Muscle layer of colon (tissue), 2 donors: ENCODE results near the gene RC3H1.
"Not testable (repeated sequence)": the region's sequence is repeated elsewhere in the genome, so short reads cannot be mapped to it uniquely, and the experiment has no call there.

Source experiments
- H3K27ac ChIP-seq: one replicate; pipeline ENCODE4 v1.7.0; 2013; ENCODE audit warnings: low read depth, mild to moderate bottlenecking, low read length, moderate library complexity
- H3K27me3 ChIP-seq, 2 donors: one replicate each; pipeline ENCODE4 v1.7.0; 2013; ENCODE audit warnings: low read length in 2 of 2, mild to moderate bottlenecking in 2 of 2; ENCODE audit not compliant: insufficient read depth in 2 of 2, control insufficient read depth in 1 of 2
- H3K36me3 ChIP-seq: one replicate; pipeline ENCODE4 v1.7.0; 2013; ENCODE audit warnings: mild to moderate bottlenecking, low read length; ENCODE audit not compliant: insufficient read depth
- H3K4me1 ChIP-seq: one replicate; pipeline ENCODE4 v1.7.0; 2013; ENCODE audit warnings: mild to moderate bottlenecking, low read length; ENCODE audit not compliant: insufficient read depth
- H3K4me3 ChIP-seq, 2 donors: one replicate each; pipeline ENCODE4 v1.7.0; 2013; ENCODE audit warnings: low read length in 2 of 2, low read depth in 1 of 2, mild to moderate bottlenecking in 1 of 2, moderate library complexity in 1 of 2
- H3K9ac ChIP-seq: one replicate; pipeline ENCODE4 v1.7.0; 2013; ENCODE audit warnings: low read length
- H3K9me3 ChIP-seq: one replicate; pipeline ENCODE4 v1.7.0; 2013; ENCODE audit warnings: mild to moderate bottlenecking, low read length
- donor health status: abdominal sarcoma.
- donor health status: Adenocarcinoma of cecum.

RC3H1 gene

GRCh38 chr1:173996995-173997394, 25.2 kb downstream of the RC3H1 start:
- Histone ChIP-seq H3K4me3 (no peak overlapping the region), H3K9me3 (no peaks in the 10 kb centered on the region), H3K9ac (no peak overlapping the region), H3K4me1 (peaks cover 13% of the 10 kb centered on the region), H3K36me3 (peaks cover 7% of the 10 kb centered on the region), H3K27ac (no peak overlapping the region), H3K27me3 (no peaks in the 10 kb centered on the region)

- peaks cover 14% of the 10 kb centered on the region for H3K36me3 ChIP-seq
These were observed 26.7 kb downstream of the RC3H1 start for GRCh38 chr1:173995475-173995874.

GRCh38 chr1:173993948-173994347, 28.2 kb downstream of the RC3H1 start:
- not testable (repeated sequence) for H3K4me1 ChIP-seq, H3K27me3 ChIP-seq, H3K9me3 ChIP-seq, H3K4me3 ChIP-seq, H3K27ac ChIP-seq, H3K9ac ChIP-seq
- peaks cover 19% of the 10 kb centered on the region for H3K36me3 ChIP-seq

More at GRCh38 chr1:173995475-173995874, 26.7 kb downstream of the RC3H1 start:
- no peak overlapping the region for H3K4me3 ChIP-seq
- H3K27ac ChIP-seq = no peak overlapping the region
- H3K9ac ChIP-seq = no peak overlapping the region
- H3K9me3 ChIP-seq = no peaks in the 10 kb centered on the region
- no peaks in the 10 kb centered on the region for H3K27me3 ChIP-seq
- H3K4me1 ChIP-seq = peaks cover 13% of the 10 kb centered on the region

- peaks cover 32% of the 10 kb centered on the region for H3K36me3 ChIP-seq
- H3K9me3 ChIP-seq = no peaks in the 10 kb centered on the region
- no peak overlapping the region for H3K4me3 ChIP-seq
- no peaks in the 10 kb centered on the region for H3K27me3 ChIP-seq
- H3K27ac ChIP-seq = no peak overlapping the region
- no peak overlapping the region for H3K9ac ChIP-seq
- no peaks in the 10 kb centered on the region for H3K4me1 ChIP-seq
These were observed 34.1 kb downstream of the RC3H1 start for GRCh38 chr1:173988068-173988467.

GRCh38 chr1:173986951-173987350, 35.2 kb downstream of the RC3H1 start:
- Histone ChIP-seq H3K36me3 (peaks cover 30% of the 10 kb centered on the region), H3K4me3 (no peak overlapping the region)

GRCh38 chr1:173970252-173970651, 51.9 kb downstream of the RC3H1 start:
- H3K9ac ChIP-seq = no peak overlapping the region
- H3K27ac ChIP-seq = no peak overlapping the region
- no peaks in the 10 kb centered on the region for H3K4me1 ChIP-seq
- H3K4me3 ChIP-seq = no peak overlapping the region
- no peaks in the 10 kb centered on the region for H3K27me3 ChIP-seq
- H3K36me3 ChIP-seq = peaks cover 37% of the 10 kb centered on the region
- H3K9me3 ChIP-seq = no peaks in the 10 kb centered on the region

More at GRCh38 chr1:173986951-173987350, 35.2 kb downstream of the RC3H1 start:
- H3K9me3 ChIP-seq = no peaks in the 10 kb centered on the region
- no peaks in the 10 kb centered on the region for H3K4me1 ChIP-seq
- no peaks in the 10 kb centered on the region for H3K27me3 ChIP-seq
- H3K9ac ChIP-seq = no peak overlapping the region
- H3K27ac ChIP-seq = no peak overlapping the region

- H3K36me3 ChIP-seq = peaks cover 49% of the 10 kb centered on the region
- not testable (repeated sequence) for H3K4me1 ChIP-seq
These were observed 56.3 kb downstream of the RC3H1 start for GRCh38 chr1:173965896-173966295.

GRCh38 chr1:173963477-173963876, 58.7 kb downstream of the RC3H1 start:
- H3K27ac ChIP-seq = no peak overlapping the region
- no peaks in the 10 kb centered on the region for H3K27me3 ChIP-seq
- peaks cover 59% of the 10 kb centered on the region for H3K36me3 ChIP-seq
- H3K4me1 ChIP-seq = no peaks in the 10 kb centered on the region
- H3K9me3 ChIP-seq = no peaks in the 10 kb centered on the region
- no peak overlapping the region for H3K4me3 ChIP-seq
- no peak overlapping the region for H3K9ac ChIP-seq

More at GRCh38 chr1:173965896-173966295, 56.3 kb downstream of the RC3H1 start:
- H3K4me3 ChIP-seq, H3K27me3 ChIP-seq, H3K9ac ChIP-seq, H3K27ac ChIP-seq, H3K9me3 ChIP-seq: not testable (repeated sequence)

GRCh38 chr1:173960625-173961024, 61.5 kb downstream of the RC3H1 start:
- Histone ChIP-seq H3K36me3 (peaks cover 51% of the 10 kb centered on the region), H3K4me3 (no peak overlapping the region), H3K9ac (no peak overlapping the region), H3K27me3 (no peaks in the 10 kb centered on the region), H3K4me1 (no peaks in the 10 kb centered on the region), H3K27ac (no peak overlapping the region), H3K9me3 (no peaks in the 10 kb centered on the region)

GRCh38 chr1:173954179-173954578, 68.0 kb downstream of the RC3H1 start:
- no peaks in the 10 kb centered on the region for H3K9me3 ChIP-seq
- no peak overlapping the region for H3K4me3 ChIP-seq
- H3K4me1 ChIP-seq = no peaks in the 10 kb centered on the region
- no peak overlapping the region for H3K27ac ChIP-seq
- H3K9ac ChIP-seq = no peak overlapping the region
- H3K36me3 ChIP-seq = peaks cover 32% of the 10 kb centered on the region
- H3K27me3 ChIP-seq = no peaks in the 10 kb centered on the region

GRCh38 chr1:173948594-173948993, 73.6 kb downstream of the RC3H1 start:
- peaks cover 62% of the 10 kb centered on the region for H3K36me3 ChIP-seq
- no peaks in the 10 kb centered on the region for H3K4me1 ChIP-seq
- H3K9me3 ChIP-seq = no peaks in the 10 kb centered on the region
- no peak overlapping the region for H3K27ac ChIP-seq
- no peaks in the 10 kb centered on the region for H3K27me3 ChIP-seq
- no peak overlapping the region for H3K9ac ChIP-seq
- no peak overlapping the region for H3K4me3 ChIP-seq

- Histone ChIP-seq H3K4me3 (no peak overlapping the region), H3K9ac (no peak overlapping the region), H3K4me1 (no peaks in the 10 kb centered on the region), H3K27ac (no peak overlapping the region), H3K36me3 (peaks cover 74% of the 10 kb centered on the region), H3K9me3 (no peaks in the 10 kb centered on the region), H3K27me3 (no peaks in the 10 kb centered on the region)
These were observed 75.7 kb downstream of the RC3H1 start for GRCh38 chr1:173946380-173946921.
